ENCODE data around the gene OR10G4.
"Not testable (repeated sequence)": the region's sequence is repeated elsewhere in the genome, so short reads cannot be mapped to it uniquely, and the experiment has no call there.

The OR10G4 gene

GRCh38 chr11:124012697-124013096 lies at the start of gene OR10G4:
Gene OR10G4 (plus strand): TSS chr11:124012997. CDS start chr11:124015575, 2,578 bp downstream.
- no peak within 1 kb of the TSS for H3K4me3 Mint-ChIP-seq
- ATAC-seq (no peak), DNase-seq (ENCODE audit: low spot score in 2 of 2) (no peak)
- H3K27ac Mint-ChIP-seq = no peak within 1 kb of the TSS
- H3K4me1 Mint-ChIP-seq = no peaks in the 10 kb centered on the region
- H3K9me3 Mint-ChIP-seq = no peaks in the 10 kb centered on the region
- no peaks in the 10 kb centered on the region for H3K36me3 Mint-ChIP-seq

GRCh38 chr11:123973816-123974215 lies 39.0 kb upstream of the OR10G4 start:
- Mint-ChIP-seq H3K4me3 (no peak overlapping the region), H3K4me1 (no peaks in the 10 kb centered on the region), H3K9me3 (peaks cover 6% of the 10 kb centered on the region), H3K36me3 (no peaks in the 10 kb centered on the region), H3K27ac (no peak overlapping the region)
- DNase-seq (ENCODE audit: low spot score in 2 of 2) (no peak), ATAC-seq (no peak)

- H3K9me3 Mint-ChIP-seq = peaks cover 9% of the 10 kb centered on the region
- no peak overlapping the region for H3K4me3 Mint-ChIP-seq
- no peaks in the 10 kb centered on the region for H3K4me1 Mint-ChIP-seq
- peak; percentile 39 for ATAC-seq
- no peak for DNase-seq (ENCODE audit: low spot score in 2 of 2)
- H3K36me3 Mint-ChIP-seq = no peaks in the 10 kb centered on the region
- H3K27ac Mint-ChIP-seq = no peak overlapping the region
Observed at GRCh38 chr11:123976770-123977560, 35.8 kb upstream of the OR10G4 start.

- DNase-seq (ENCODE audit: low spot score in 2 of 2) = no peak
- no peak within 1 kb of the TSS for H3K4me3 Mint-ChIP-seq
- peaks cover 16% of the 10 kb centered on the region for H3K9me3 Mint-ChIP-seq
- H3K4me1 Mint-ChIP-seq = no peaks in the 10 kb centered on the region
- no peak within 1 kb of the TSS for H3K27ac Mint-ChIP-seq
- no peak for ATAC-seq
- H3K36me3 Mint-ChIP-seq = no peaks in the 10 kb centered on the region
Observed at GRCh38 chr11:123977731-123978347, 35.0 kb upstream of the OR10G4 start, which contains the start of gene OR10S1. Gene OR10S1 (minus strand): TSS chr11:123977781. CDS start chr11:123977664, 117 bp downstream.

GRCh38 chr11:123979311-123979710 lies 33.5 kb upstream of the OR10G4 start:
- H3K9me3 Mint-ChIP-seq = peaks cover 23% of the 10 kb centered on the region
- no peak overlapping the region for H3K4me3 Mint-ChIP-seq
- DNase-seq (ENCODE audit: low spot score in 2 of 2) (no peak), ATAC-seq (no peak)
- H3K4me1 Mint-ChIP-seq = no peaks in the 10 kb centered on the region
- H3K27ac Mint-ChIP-seq = no peak overlapping the region
- H3K36me3 Mint-ChIP-seq = no peaks in the 10 kb centered on the region

- Mint-ChIP-seq H3K27ac (no peak within 1 kb of the TSS), H3K4me3 (no peak within 1 kb of the TSS), H3K9me3 (peaks cover 4% of the 10 kb centered on the region), H3K4me1 (no peaks in the 10 kb centered on the region), H3K36me3 (no peaks in the 10 kb centered on the region)
- ATAC-seq (no peak), DNase-seq (ENCODE audit: low spot score in 2 of 2) (no peak)
Observed at GRCh38 chr11:123995119-123995518, 17.7 kb upstream of the OR10G4 start, which contains the start of gene OR10G6. Gene OR10G6 (minus strand): TSS chr11:123995161. CDS start chr11:123995161, 0 bp downstream.

- not testable (repeated sequence) for DNase-seq (ENCODE audit: low spot score in 2 of 2); H3K4me1 Mint-ChIP-seq
- peak; percentile 51 for ATAC-seq
Observed at GRCh38 chr11:124015837-124016236, 3.0 kb downstream of the OR10G4 start.

GRCh38 chr11:124026498-124026897 lies 13.7 kb downstream of the OR10G4 start, which contains the start of gene OR10G8:
Gene OR10G8 (plus strand): TSS chr11:124026798. CDS start chr11:124029623, 2,825 bp downstream.
- Mint-ChIP-seq H3K4me3 (no peak within 1 kb of the TSS), H3K27ac (no peak within 1 kb of the TSS), H3K9me3 (no peaks in the 10 kb centered on the region), H3K4me1 (no peaks in the 10 kb centered on the region), H3K36me3 (no peaks in the 10 kb centered on the region)
- ATAC-seq (no peak), DNase-seq (ENCODE audit: low spot score in 2 of 2) (no peak)

More at GRCh38 chr11:124015837-124016236, 3.0 kb downstream of the OR10G4 start:
- H3K27ac Mint-ChIP-seq, H3K4me3 Mint-ChIP-seq, H3K9me3 Mint-ChIP-seq, H3K36me3 Mint-ChIP-seq: not testable (repeated sequence)

- DNase-seq (ENCODE audit: low spot score in 2 of 2) = no peak
- Mint-ChIP-seq H3K27ac (no peak overlapping the region), H3K4me3 (no peak overlapping the region), H3K36me3 (no peaks in the 10 kb centered on the region), H3K9me3 (no peaks in the 10 kb centered on the region), H3K4me1 (no peaks in the 10 kb centered on the region)
- ATAC-seq = no peak
Observed at GRCh38 chr11:124036666-124037065, 23.9 kb downstream of the OR10G4 start.

- ATAC-seq = no peak
- no peak overlapping the region for H3K4me3 Mint-ChIP-seq
- H3K36me3 Mint-ChIP-seq = no peaks in the 10 kb centered on the region
Observed at GRCh38 chr11:124039557-124039956, 26.8 kb downstream of the OR10G4 start.

GRCh38 chr11:124041254-124041653 lies 28.5 kb downstream of the OR10G4 start, which contains the start of gene OR10G7:
Gene OR10G7 (minus strand): TSS chr11:124041325. CDS start chr11:124039001, 2,324 bp downstream.
- H3K4me1 Mint-ChIP-seq = no peaks in the 10 kb centered on the region
- ATAC-seq = no peak
- no peaks in the 10 kb centered on the region for H3K36me3 Mint-ChIP-seq
- no peak within 1 kb of the TSS for H3K4me3 Mint-ChIP-seq
- no peak for DNase-seq (ENCODE audit: low spot score in 2 of 2)
- H3K27ac Mint-ChIP-seq = no peak within 1 kb of the TSS
- H3K9me3 Mint-ChIP-seq = no peaks in the 10 kb centered on the region

More at GRCh38 chr11:124039557-124039956, 26.8 kb downstream of the OR10G4 start:
- H3K27ac Mint-ChIP-seq = no peak overlapping the region
- H3K9me3 Mint-ChIP-seq = no peaks in the 10 kb centered on the region
- no peak for DNase-seq (ENCODE audit: low spot score in 2 of 2)
- no peaks in the 10 kb centered on the region for H3K4me1 Mint-ChIP-seq

GRCh38 chr11:124043420-124043819 lies 30.6 kb downstream of the OR10G4 start:
- H3K27ac Mint-ChIP-seq = no peak overlapping the region
- no peak overlapping the region for H3K4me3 Mint-ChIP-seq
- H3K4me1 Mint-ChIP-seq = no peaks in the 10 kb centered on the region
- DNase-seq (ENCODE audit: low spot score in 2 of 2) (no peak), ATAC-seq (no peak)
- no peaks in the 10 kb centered on the region for H3K9me3 Mint-ChIP-seq
- no peaks in the 10 kb centered on the region for H3K36me3 Mint-ChIP-seq

- peak; percentile 54 for ATAC-seq
- H3K9me3 Mint-ChIP-seq = no peaks in the 10 kb centered on the region
Observed at GRCh38 chr11:124050748-124051147, 38.0 kb downstream of the OR10G4 start.

GRCh38 chr11:124052966-124053365 lies 40.2 kb downstream of the OR10G4 start:
- H3K36me3 Mint-ChIP-seq = no peaks in the 10 kb centered on the region
- H3K4me1 Mint-ChIP-seq = no peaks in the 10 kb centered on the region

More at GRCh38 chr11:124050748-124051147, 38.0 kb downstream of the OR10G4 start:
- H3K27ac Mint-ChIP-seq = no peak overlapping the region
- H3K4me1 Mint-ChIP-seq = no peaks in the 10 kb centered on the region
- H3K36me3 Mint-ChIP-seq = no peaks in the 10 kb centered on the region
- no peak overlapping the region for H3K4me3 Mint-ChIP-seq
- no peak for DNase-seq (ENCODE audit: low spot score in 2 of 2)

More at GRCh38 chr11:124052966-124053365, 40.2 kb downstream of the OR10G4 start:
- DNase-seq (ENCODE audit: low spot score in 2 of 2) (no peak), ATAC-seq (no peak)
- Mint-ChIP-seq H3K27ac (no peak overlapping the region), H3K4me3 (no peak overlapping the region), H3K9me3 (no peaks in the 10 kb centered on the region)
